Left ventricle myocardium inferior (tissue), 1 donor: Measurements from ENCODE around the gene SRP54. TPM values are rescaled to one million over a fixed set of nuclear protein-coding genes. Genes with fewer than 3 reads are reported as not detected.
"Not testable (repeated sequence)": the region's sequence is repeated elsewhere in the genome, so short reads cannot be mapped to it uniquely, and the experiment has no call there.

ENCODE experiments used
- DNase-seq: peaks from one replicate; pipeline ENCODE4 v3.0.0-alpha.2; 2020
- H3K27ac ChIP-seq: fragments of 200-600 bp; replicated peaks from 2 replicates; pipeline ENCODE4 v1.8.0; 2021
- H3K27me3 ChIP-seq: fragments of 200-600 bp; 2 replicates; pipeline ENCODE4 v1.8.0; 2021; ENCODE audit warnings: low read depth
- H3K36me3 ChIP-seq: fragments of 200-600 bp; 2 replicates; pipeline ENCODE4 v1.8.0; 2021
- H3K4me1 ChIP-seq: fragments of 200-600 bp; 2 replicates; pipeline ENCODE4 v1.8.0; 2021
- H3K4me3 ChIP-seq: fragments of 200-600 bp; 2 replicates; pipeline ENCODE4 v1.8.0; 2021; ENCODE audit warnings: mild to moderate bottlenecking, moderate library complexity
- H3K9me3 ChIP-seq: fragments of 200-600 bp; replicated peaks from 2 replicates; pipeline ENCODE4 v1.8.0; 2021
- CTCF ChIP-seq: fragments of 200-600 bp; IDR thresholded peaks from 2 replicates; pipeline ENCODE4 v1.8.0; 2021; ENCODE audit warnings: antibody characterized with exemption, mild to moderate bottlenecking, borderline replicate concordance
- intact Hi-C: fragments of 100-400 bp; cut with micrococcal nuclease; formaldehyde crosslinking; loops from one replicate; pipeline ENCODE4 v1.11.0; 2022
- total RNA-seq: library from RNA; stranded (reverse); fragmentation: NEBNext Ultra II Directional; extraction: Animal tissue kit (Norgen Biotek cat#: 25700); gene quantifications from one replicate; pipeline ENCODE4 v1.2.1, GENCODE V29; 2021
- donor health status: DM: no; HTN: yes; CAD: no; lungs with severe emphysema.

SRP54 gene
- total RNA-seq, 1 donor from 2014 or later = 28.5 TPM

GRCh38 chr14:34957771-34958286 lies 25.0 kb upstream of the SRP54 start:
- Histone ChIP-seq H3K27me3 (no peaks in the 10 kb centered on the region), H3K27ac (no peak overlapping the region), H3K4me3 (no peak overlapping the region), H3K9me3 (no peaks in the 10 kb centered on the region), H3K4me1 (no peaks in the 10 kb centered on the region), H3K36me3 (peaks cover 52% of the 10 kb centered on the region)
- TF ChIP-seq CTCF = no peak
- DNase-seq = no peak
- intact Hi-C loops = no loop called here

- H3K27me3 ChIP-seq, H3K4me1 ChIP-seq, H3K4me3 ChIP-seq, H3K27ac ChIP-seq, intact Hi-C loops, DNase-seq, H3K9me3 ChIP-seq: not testable (repeated sequence)
- H3K36me3 ChIP-seq = peaks cover 27% of the 10 kb centered on the region
Observed at GRCh38 chr14:34962106-34962505, 20.7 kb upstream of the SRP54 start.

- Histone ChIP-seq H3K4me3 (no peak overlapping the region), H3K4me1 (peaks cover 10% of the 10 kb centered on the region), H3K27ac (peak overlapping the region; percentile 61), H3K9me3 (no peaks in the 10 kb centered on the region), H3K36me3 (peaks cover 16% of the 10 kb centered on the region), H3K27me3 (no peaks in the 10 kb centered on the region)
- no peak for DNase-seq
- intact Hi-C loops = no loop called here
- TF ChIP-seq CTCF = no peak
Observed at GRCh38 chr14:34964977-34965764, 17.6 kb upstream of the SRP54 start.

- H3K4me3 ChIP-seq = no peak overlapping the region
- H3K9me3 ChIP-seq = no peaks in the 10 kb centered on the region
- H3K27me3 ChIP-seq = no peaks in the 10 kb centered on the region
- no peak for TF ChIP-seq CTCF
- no peak for DNase-seq
- no peak overlapping the region for H3K27ac ChIP-seq
- intact Hi-C loops = no loop called here
- peaks cover 10% of the 10 kb centered on the region for H3K4me1 ChIP-seq
- peaks cover 16% of the 10 kb centered on the region for H3K36me3 ChIP-seq
Observed at GRCh38 chr14:34965912-34966311, 16.9 kb upstream of the SRP54 start.

GRCh38 chr14:34966413-34966812 lies 16.4 kb upstream of the SRP54 start:
- H3K27me3 ChIP-seq = no peaks in the 10 kb centered on the region
- TF ChIP-seq CTCF = no peak
- H3K4me3 ChIP-seq = no peak overlapping the region
- H3K9me3 ChIP-seq = no peaks in the 10 kb centered on the region
- no peak overlapping the region for H3K27ac ChIP-seq
- no peak for DNase-seq
- H3K4me1 ChIP-seq = peaks cover 10% of the 10 kb centered on the region
- peaks cover 17% of the 10 kb centered on the region for H3K36me3 ChIP-seq
- intact Hi-C loops = no loop called here

- TF ChIP-seq CTCF = no peak
- DNase-seq = no peak
- intact Hi-C loops = no loop called here
- Histone ChIP-seq H3K9me3 (no peaks in the 10 kb centered on the region), H3K4me1 (peaks cover 7% of the 10 kb centered on the region), H3K27me3 (no peaks in the 10 kb centered on the region), H3K4me3 (no peak overlapping the region), H3K27ac (no peak overlapping the region), H3K36me3 (peaks cover 22% of the 10 kb centered on the region)
Observed at GRCh38 chr14:34970665-34971064, 12.1 kb upstream of the SRP54 start.
